Measurements from ENCODE around the gene ANKS1B.
"Not testable (repeated sequence)": the region's sequence is repeated elsewhere in the genome, so short reads cannot be mapped to it uniquely, and the experiment has no call there.

Gene ANKS1B

GRCh38 chr12:99765469-99766114 is 219.1 kb downstream of the ANKS1B start:
- no peak for DNase-seq (ENCODE audit: low read depth, low spot score)

- no peak for DNase-seq (ENCODE audit: low read depth, low spot score)
Observed at GRCh38 chr12:99759444-99759843, 225.3 kb downstream of the ANKS1B start.

GRCh38 chr12:99758997-99759396 is 225.7 kb downstream of the ANKS1B start:
- no peak for DNase-seq (ENCODE audit: low read depth, low spot score)

- DNase-seq (ENCODE audit: low read depth, low spot score): no peak
Observed at GRCh38 chr12:99752740-99753139, 232.0 kb downstream of the ANKS1B start.

- DNase-seq (ENCODE audit: low read depth, low spot score): no peak
Observed at GRCh38 chr12:99746538-99746937, 238.2 kb downstream of the ANKS1B start.

- no peak for DNase-seq (ENCODE audit: low read depth, low spot score)
Observed at GRCh38 chr12:99745895-99746294, 238.8 kb downstream of the ANKS1B start.

- no peak for DNase-seq (ENCODE audit: low read depth, low spot score)
Observed at GRCh38 chr12:99745121-99745520, 239.6 kb downstream of the ANKS1B start.

GRCh38 chr12:99736760-99737269 is 247.9 kb downstream of the ANKS1B start:
- no peak for DNase-seq (ENCODE audit: low read depth, low spot score)

- no peak for DNase-seq (ENCODE audit: low read depth, low spot score)
Observed at GRCh38 chr12:99732131-99732530, 252.6 kb downstream of the ANKS1B start.

GRCh38 chr12:99722690-99723486 is 261.8 kb downstream of the ANKS1B start:
- no peak for DNase-seq (ENCODE audit: low read depth, low spot score)

GRCh38 chr12:99721715-99722275 is 262.9 kb downstream of the ANKS1B start:
- DNase-seq (ENCODE audit: low read depth, low spot score): no peak

- not testable (repeated sequence) for DNase-seq (ENCODE audit: low read depth, low spot score)
Observed at GRCh38 chr12:99720083-99720465, 264.7 kb downstream of the ANKS1B start.

- DNase-seq (ENCODE audit: low read depth, low spot score): not testable (repeated sequence)
Observed at GRCh38 chr12:99719411-99720082, 265.2 kb downstream of the ANKS1B start.

- not testable (repeated sequence) for DNase-seq (ENCODE audit: low read depth, low spot score)
Observed at GRCh38 chr12:99715841-99716510, 268.8 kb downstream of the ANKS1B start.

- not testable (repeated sequence) for DNase-seq (ENCODE audit: low read depth, low spot score)
Observed at GRCh38 chr12:99714921-99715320, 269.8 kb downstream of the ANKS1B start.

GRCh38 chr12:99713946-99714520 is 270.7 kb downstream of the ANKS1B start:
- no peak for DNase-seq (ENCODE audit: low read depth, low spot score)

- no peak for DNase-seq (ENCODE audit: low read depth, low spot score)
Observed at GRCh38 chr12:99712281-99712680, 272.5 kb downstream of the ANKS1B start.

- DNase-seq (ENCODE audit: low read depth, low spot score): no peak
Observed at GRCh38 chr12:99711246-99711645, 273.5 kb downstream of the ANKS1B start.

GRCh38 chr12:99709619-99710018 is 275.1 kb downstream of the ANKS1B start:
- no peak for DNase-seq (ENCODE audit: low read depth, low spot score)

GRCh38 chr12:99709116-99709515 is 275.6 kb downstream of the ANKS1B start:
- no peak for DNase-seq (ENCODE audit: low read depth, low spot score)

GRCh38 chr12:99707883-99708282 is 276.9 kb downstream of the ANKS1B start:
- DNase-seq (ENCODE audit: low read depth, low spot score): no peak

All from activated CD4-positive, CD25-positive, alpha-beta regulatory T cell treated with anti-CD3 and anti-CD28 coated beads, Interleukin-2, amount 50 U/mL, for 16 hours (primary cell).